HEK293 (cell line): ENCODE data around the gene SGO1.

Experiments used
- CTCF ChIA-PET: fragments of 350-600 bp; formaldehyde crosslinking; extraction: SDS; loops from one replicate; lab custom pipeline; 2021; ENCODE audit warnings: antibody characterized with exemption; lab: Yijun Ruan, JAX
- POLR2A ChIA-PET: fragments of 300-600 bp; formaldehyde crosslinking; extraction: SDS; loops from one replicate; lab custom pipeline; 2020; ENCODE audit warnings: antibody characterized with exemption, inconsistent platforms; lab: Yijun Ruan, JAX
- H3K27ac ChIP-seq: fragments of 200-500 bp; sonication (Bioruptor generic); 2 replicates; pipeline ENCODE4 v1.5.1; 2014; ENCODE audit warnings: low read depth, low read length, control low read depth, inconsistent platforms; ENCODE audit errors: extremely low read depth
- H3K36me3 ChIP-seq, 2 experiments: fragments of 200-500 bp in 1 of 2; sonication (Bioruptor generic) in 1 of 2; 1 replicate in 1 of 2; 2 replicates in 1 of 2; pipeline ENCODE4 v1.5.1; 2014 to 2017; ENCODE audit warnings: inconsistent platforms in 2 of 2, low read length in 2 of 2; ENCODE audit not compliant: control insufficient read depth in 2 of 2, insufficient read depth in 1 of 2
- H3K4me1 ChIP-seq: fragments of 200-500 bp; sonication (Bioruptor generic); 2 replicates; pipeline ENCODE4 v1.5.1; 2014; ENCODE audit warnings: mild to moderate bottlenecking, low read length, inconsistent platforms; ENCODE audit not compliant: control insufficient read depth, insufficient read depth
- H3K4me3 ChIP-seq: 2 replicates; pipeline ENCODE4 v1.5.1; 2011; ENCODE audit warnings: low read depth, mild to moderate bottlenecking, control low read depth, low read length, moderate library complexity
- H3K9me3 ChIP-seq: fragments of 200-500 bp; sonication (Bioruptor generic); 2 replicates; pipeline ENCODE4 v1.5.1; 2014; ENCODE audit warnings: low read depth, low read length, inconsistent platforms; ENCODE audit not compliant: control insufficient read depth, insufficient read depth
- EGR2 ChIP-seq: fragments of 450-650 bp; formaldehyde crosslinking; IDR thresholded peaks from 2 replicates; pipeline ENCODE4 v1.5.1; 2016; ENCODE audit warnings: low read depth, missing biosample characterization, missing genetic modification characterization
- IKZF3 ChIP-seq: fragments of 450-650 bp; IDR thresholded peaks from 2 replicates; pipeline ENCODE4 v1.5.0; 2018; ENCODE audit warnings: missing biosample characterization, mild to moderate bottlenecking, missing genetic modification characterization, moderate library complexity
- MYNN ChIP-seq: fragments of 450-650 bp; formaldehyde crosslinking; IDR thresholded peaks from 2 replicates; pipeline ENCODE4 v1.5.1; 2016; ENCODE audit warnings: missing biosample characterization, missing genetic modification characterization, borderline replicate concordance
- SETDB1 ChIP-seq: IDR thresholded peaks from one replicate; pipeline ENCODE4 v1.6.1; 2017; ENCODE audit warnings: mild to moderate bottlenecking, low read length, moderate library complexity, mixed read lengths; ENCODE audit not compliant: insufficient read length
- SP2 ChIP-seq: fragments of 450-650 bp; formaldehyde crosslinking; IDR thresholded peaks from 2 replicates; pipeline ENCODE4 v1.5.1; 2016; ENCODE audit warnings: missing biosample characterization, missing genetic modification characterization
- ZBTB48 ChIP-seq: fragments of 450-650 bp; formaldehyde crosslinking; IDR thresholded peaks from 2 replicates; pipeline ENCODE4 v1.5.1; 2016; ENCODE audit warnings: missing biosample characterization, missing genetic modification characterization
- ZNF121 ChIP-seq: fragments of 450-650 bp; formaldehyde crosslinking; IDR thresholded peaks from 2 replicates; pipeline ENCODE4 v1.5.1; 2016; ENCODE audit warnings: missing biosample characterization, missing genetic modification characterization
- ZNF174 ChIP-seq: fragments of 450-650 bp; formaldehyde crosslinking; IDR thresholded peaks from 2 replicates; pipeline ENCODE4 v1.5.0; 2017; ENCODE audit warnings: missing biosample characterization, mild to moderate bottlenecking, missing genetic modification characterization
- ZNF248 ChIP-seq: fragments of 450-650 bp; formaldehyde crosslinking; IDR thresholded peaks from 2 replicates; pipeline ENCODE4 v1.5.1; 2017; ENCODE audit warnings: missing biosample characterization, missing genetic modification characterization
- ZNF292 ChIP-seq: fragments of 450-650 bp; formaldehyde crosslinking; IDR thresholded peaks from 2 replicates; pipeline ENCODE4 v1.5.1; 2016; ENCODE audit warnings: low read depth, missing biosample characterization, missing genetic modification characterization, borderline replicate concordance
- ZNF324 ChIP-seq: fragments of 450-650 bp; formaldehyde crosslinking; IDR thresholded peaks from 2 replicates; pipeline ENCODE4 v1.5.1; 2016; ENCODE audit warnings: missing biosample characterization, missing genetic modification characterization
- ZNF394 ChIP-seq: fragments of 450-650 bp; formaldehyde crosslinking; IDR thresholded peaks from 2 replicates; pipeline ENCODE4 v1.5.1; 2016; ENCODE audit warnings: missing biosample characterization, missing genetic modification characterization, mild to moderate bottlenecking, moderate library complexity, borderline replicate concordance
- ZNF404 ChIP-seq: fragments of 450-650 bp; formaldehyde crosslinking; IDR thresholded peaks from 2 replicates; pipeline ENCODE4 v1.5.1; 2017; ENCODE audit warnings: missing biosample characterization, missing genetic modification characterization
- ZNF416 ChIP-seq: fragments of 450-650 bp; formaldehyde crosslinking; IDR thresholded peaks from 2 replicates; pipeline ENCODE4 v1.5.1; 2016; ENCODE audit warnings: missing biosample characterization, missing genetic modification characterization
- ZNF548 ChIP-seq: fragments of 450-650 bp; formaldehyde crosslinking; IDR thresholded peaks from 2 replicates; pipeline ENCODE4 v1.5.1; 2016; ENCODE audit warnings: missing biosample characterization, missing genetic modification characterization
- ZNF555 ChIP-seq: fragments of 450-650 bp; formaldehyde crosslinking; conservative IDR thresholded peaks from 2 replicates; pipeline ENCODE4 v1.5.1; 2017; ENCODE audit warnings: missing biosample characterization, mild to moderate bottlenecking, missing genetic modification characterization, inconsistent platforms
- ZNF561 ChIP-seq: fragments of 450-650 bp; IDR thresholded peaks from 2 replicates; pipeline ENCODE4 v1.5.1; 2018; ENCODE audit warnings: missing biosample characterization, missing genetic modification characterization, borderline replicate concordance
- ZNF585B ChIP-seq: fragments of 450-650 bp; formaldehyde crosslinking; IDR thresholded peaks from 2 replicates; pipeline ENCODE4 v1.5.1; 2016; ENCODE audit warnings: missing biosample characterization, missing genetic modification characterization
- ZNF76 ChIP-seq: fragments of 450-650 bp; formaldehyde crosslinking; IDR thresholded peaks from 2 replicates; pipeline ENCODE4; 2016; ENCODE audit warnings: low read depth, missing biosample characterization, missing genetic modification characterization, borderline replicate concordance
- ZSCAN30 ChIP-seq: fragments of 450-650 bp; IDR thresholded peaks from 2 replicates; pipeline ENCODE4 v1.5.1; 2018; ENCODE audit warnings: missing biosample characterization, mild to moderate bottlenecking, missing genetic modification characterization, moderate library complexity
- TF ChIP-seq, protein P1 (sequence below): fragments of 450-650 bp; formaldehyde crosslinking; IDR thresholded peaks from 2 replicates; pipeline ENCODE4 v1.5.1; 2016; ENCODE audit warnings: missing biosample characterization, missing genetic modification characterization
- TF ChIP-seq, protein P2 (sequence below): fragments of 450-650 bp; formaldehyde crosslinking; IDR thresholded peaks from 2 replicates; pipeline ENCODE4 v1.5.1; 2016; ENCODE audit warnings: missing biosample characterization, missing genetic modification characterization
- TF ChIP-seq, protein P3 (sequence below): fragments of 450-650 bp; formaldehyde crosslinking; IDR thresholded peaks from 2 replicates; pipeline ENCODE4 v1.5.1; 2016; ENCODE audit warnings: missing biosample characterization, missing genetic modification characterization
- TF ChIP-seq, protein P4 (sequence below): fragments of 450-650 bp; formaldehyde crosslinking; IDR thresholded peaks from 2 replicates; pipeline ENCODE4 v1.5.1; 2017; ENCODE audit warnings: missing biosample characterization, mild to moderate bottlenecking, missing genetic modification characterization, moderate library complexity
- TF ChIP-seq, protein P5 (sequence below): fragments of 450-650 bp; formaldehyde crosslinking; IDR thresholded peaks from 2 replicates; pipeline ENCODE4 v1.5.1; 2016; ENCODE audit warnings: missing biosample characterization, missing genetic modification characterization

The SGO1 gene

DNA sequence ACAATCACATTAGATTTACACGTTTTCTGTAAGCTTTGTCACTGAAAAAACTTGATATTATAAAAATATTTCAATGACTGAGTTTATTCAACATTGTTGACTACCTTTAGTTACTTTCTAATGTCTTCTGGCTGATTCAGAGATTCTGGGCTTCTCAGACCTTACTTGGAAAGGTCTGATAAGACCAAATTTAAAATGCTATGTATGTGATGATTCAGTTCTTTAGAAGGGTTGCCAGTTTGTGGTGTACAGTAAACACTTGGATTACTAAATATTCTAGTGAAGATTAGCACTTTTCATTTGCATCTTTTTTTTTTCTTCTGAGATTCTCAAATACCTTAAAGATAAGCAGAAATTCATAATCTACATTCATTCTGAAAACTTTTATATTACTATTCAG, 49.8 kb downstream of the SGO1 start (continued):
- TF ChIP-seq, protein P1, sequence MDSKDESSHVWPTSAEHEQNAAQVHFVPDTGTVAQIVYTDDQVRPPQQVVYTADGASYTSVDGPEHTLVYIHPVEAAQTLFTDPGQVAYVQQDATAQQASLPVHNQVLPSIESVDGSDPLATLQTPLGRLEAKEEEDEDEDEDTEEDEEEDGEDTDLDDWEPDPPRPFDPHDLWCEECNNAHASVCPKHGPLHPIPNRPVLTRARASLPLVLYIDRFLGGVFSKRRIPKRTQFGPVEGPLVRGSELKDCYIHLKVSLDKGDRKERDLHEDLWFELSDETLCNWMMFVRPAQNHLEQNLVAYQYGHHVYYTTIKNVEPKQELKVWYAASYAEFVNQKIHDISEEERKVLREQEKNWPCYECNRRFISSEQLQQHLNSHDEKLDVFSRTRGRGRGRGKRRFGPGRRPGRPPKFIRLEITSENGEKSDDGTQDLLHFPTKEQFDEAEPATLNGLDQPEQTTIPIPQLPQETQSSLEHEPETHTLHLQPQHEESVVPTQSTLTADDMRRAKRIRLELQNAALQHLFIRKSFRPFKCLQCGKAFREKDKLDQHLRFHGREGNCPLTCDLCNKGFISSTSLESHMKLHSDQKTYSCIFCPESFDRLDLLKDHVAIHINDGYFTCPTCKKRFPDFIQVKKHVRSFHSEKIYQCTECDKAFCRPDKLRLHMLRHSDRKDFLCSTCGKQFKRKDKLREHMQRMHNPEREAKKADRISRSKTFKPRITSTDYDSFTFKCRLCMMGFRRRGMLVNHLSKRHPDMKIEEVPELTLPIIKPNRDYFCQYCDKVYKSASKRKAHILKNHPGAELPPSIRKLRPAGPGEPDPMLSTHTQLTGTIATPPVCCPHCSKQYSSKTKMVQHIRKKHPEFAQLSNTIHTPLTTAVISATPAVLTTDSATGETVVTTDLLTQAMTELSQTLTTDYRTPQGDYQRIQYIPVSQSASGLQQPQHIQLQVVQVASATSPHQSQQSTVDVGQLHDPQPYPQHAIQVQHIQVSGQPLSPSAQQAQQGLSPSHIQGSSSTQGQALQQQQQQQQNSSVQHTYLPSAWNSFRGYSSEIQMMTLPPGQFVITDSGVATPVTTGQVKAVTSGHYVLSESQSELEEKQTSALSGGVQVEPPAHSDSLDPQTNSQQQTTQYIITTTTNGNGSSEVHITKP (tag by site-specific recombination) = no peak
- TF ChIP-seq IKZF3 (tag by site-specific recombination) = no peak
- TF ChIP-seq, protein P2, sequence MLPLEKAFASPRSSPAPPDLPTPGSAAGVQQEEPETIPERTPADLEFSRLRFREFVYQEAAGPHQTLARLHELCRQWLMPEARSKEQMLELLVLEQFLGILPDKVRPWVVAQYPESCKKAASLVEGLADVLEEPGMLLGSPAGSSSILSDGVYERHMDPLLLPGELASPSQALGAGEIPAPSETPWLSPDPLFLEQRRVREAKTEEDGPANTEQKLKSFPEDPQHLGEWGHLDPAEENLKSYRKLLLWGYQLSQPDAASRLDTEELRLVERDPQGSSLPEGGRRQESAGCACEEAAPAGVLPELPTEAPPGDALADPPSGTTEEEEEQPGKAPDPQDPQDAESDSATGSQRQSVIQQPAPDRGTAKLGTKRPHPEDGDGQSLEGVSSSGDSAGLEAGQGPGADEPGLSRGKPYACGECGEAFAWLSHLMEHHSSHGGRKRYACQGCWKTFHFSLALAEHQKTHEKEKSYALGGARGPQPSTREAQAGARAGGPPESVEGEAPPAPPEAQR (tag by site-specific recombination) = no peak
- TF ChIP-seq EGR2 = no peak
- TF ChIP-seq ZNF76 = no peak
- TF ChIP-seq, protein P3, sequence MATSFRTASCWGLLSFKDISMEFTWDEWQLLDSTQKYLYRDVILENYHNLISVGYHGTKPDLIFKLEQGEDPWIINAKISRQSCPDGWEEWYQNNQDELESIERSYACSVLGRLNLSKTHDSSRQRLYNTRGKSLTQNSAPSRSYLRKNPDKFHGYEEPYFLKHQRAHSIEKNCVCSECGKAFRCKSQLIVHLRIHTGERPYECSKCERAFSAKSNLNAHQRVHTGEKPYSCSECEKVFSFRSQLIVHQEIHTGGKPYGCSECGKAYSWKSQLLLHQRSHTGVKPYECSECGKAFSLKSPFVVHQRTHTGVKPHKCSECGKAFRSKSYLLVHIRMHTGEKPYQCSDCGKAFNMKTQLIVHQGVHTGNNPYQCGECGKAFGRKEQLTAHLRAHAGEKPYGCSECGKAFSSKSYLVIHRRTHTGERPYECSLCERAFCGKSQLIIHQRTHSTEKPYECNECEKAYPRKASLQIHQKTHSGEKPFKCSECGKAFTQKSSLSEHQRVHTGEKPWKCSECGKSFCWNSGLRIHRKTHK (tag by site-specific recombination) = no peak
- TF ChIP-seq ZNF248 = no peak
- TF ChIP-seq ZNF394 (tag by site-specific recombination) = no peak

DNA sequence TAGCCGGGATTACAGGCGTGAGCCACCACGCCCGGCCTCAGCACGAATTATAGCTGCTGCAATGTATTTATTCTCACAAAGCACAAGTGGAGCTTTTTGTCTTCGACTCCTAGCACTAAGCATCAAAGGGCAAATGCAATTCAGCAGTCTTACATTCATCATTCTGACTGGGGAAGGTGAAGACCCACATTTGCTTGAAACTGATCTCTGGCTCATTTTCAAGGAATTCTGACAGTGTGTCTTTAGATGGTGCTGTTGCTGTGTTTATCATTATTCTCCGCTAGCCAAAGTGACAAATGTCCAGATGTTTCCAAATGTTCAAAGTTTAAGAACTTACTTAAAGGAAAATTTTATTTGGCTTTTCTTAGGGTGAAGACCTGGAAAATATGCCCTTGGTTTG, 55.9 kb downstream of the SGO1 start:
- POLR2A ChIA-PET = no interaction called here
- TF ChIP-seq SP2 (tag by site-specific recombination) (no peak), ZNF416 (tag by site-specific recombination) (no peak), SETDB1 (no peak), ZNF585B (tag by site-specific recombination) (no peak), ZNF324 (tag by site-specific recombination) (no peak), ZNF292 (tag by site-specific recombination) (no peak), ZBTB48 (tag by site-specific recombination) (no peak), ZNF174 (no peak), ZNF548 (no peak), ZNF555 (tag by site-specific recombination) (no peak), ZNF404 (tag by site-specific recombination) (no peak), ZNF561 (tag by site-specific recombination) (no peak), ZSCAN30 (tag by site-specific recombination) (no peak), ZNF121 (tag by site-specific recombination) (no peak), MYNN (tag by site-specific recombination) (no peak)
- TF ChIP-seq, protein P4, sequence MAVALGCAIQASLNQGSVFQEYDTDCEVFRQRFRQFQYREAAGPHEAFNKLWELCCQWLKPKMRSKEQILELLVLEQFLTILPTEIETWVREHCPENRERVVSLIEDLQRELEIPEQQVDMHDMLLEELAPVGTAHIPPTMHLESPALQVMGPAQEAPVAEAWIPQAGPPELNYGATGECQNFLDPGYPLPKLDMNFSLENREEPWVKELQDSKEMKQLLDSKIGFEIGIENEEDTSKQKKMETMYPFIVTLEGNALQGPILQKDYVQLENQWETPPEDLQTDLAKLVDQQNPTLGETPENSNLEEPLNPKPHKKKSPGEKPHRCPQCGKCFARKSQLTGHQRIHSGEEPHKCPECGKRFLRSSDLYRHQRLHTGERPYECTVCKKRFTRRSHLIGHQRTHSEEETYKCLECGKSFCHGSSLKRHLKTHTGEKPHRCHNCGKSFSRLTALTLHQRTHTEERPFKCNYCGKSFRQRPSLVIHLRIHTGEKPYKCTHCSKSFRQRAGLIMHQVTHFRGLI (tag by site-specific recombination) = no peak
- TF ChIP-seq, protein P5, sequence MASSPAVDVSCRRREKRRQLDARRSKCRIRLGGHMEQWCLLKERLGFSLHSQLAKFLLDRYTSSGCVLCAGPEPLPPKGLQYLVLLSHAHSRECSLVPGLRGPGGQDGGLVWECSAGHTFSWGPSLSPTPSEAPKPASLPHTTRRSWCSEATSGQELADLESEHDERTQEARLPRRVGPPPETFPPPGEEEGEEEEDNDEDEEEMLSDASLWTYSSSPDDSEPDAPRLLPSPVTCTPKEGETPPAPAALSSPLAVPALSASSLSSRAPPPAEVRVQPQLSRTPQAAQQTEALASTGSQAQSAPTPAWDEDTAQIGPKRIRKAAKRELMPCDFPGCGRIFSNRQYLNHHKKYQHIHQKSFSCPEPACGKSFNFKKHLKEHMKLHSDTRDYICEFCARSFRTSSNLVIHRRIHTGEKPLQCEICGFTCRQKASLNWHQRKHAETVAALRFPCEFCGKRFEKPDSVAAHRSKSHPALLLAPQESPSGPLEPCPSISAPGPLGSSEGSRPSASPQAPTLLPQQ (tag by site-specific recombination) = no peak
- TF ChIP-seq, all 188 proteins: peak for 0

More for the DNA sequence above, 55.9 kb downstream of the SGO1 start:
- Histone ChIP-seq H3K4me1 (no peaks in the 10 kb centered on the region), H3K36me3 (peaks cover 3 to 22% of the 10 kb centered on the region in 2 experiments; a peak in 2 of 3 replicates), H3K9me3 (no peaks in the 10 kb centered on the region), H3K4me3 (no peak overlapping the region), H3K27ac (no peak overlapping the region)
- CTCF ChIA-PET = interaction anchor here (0.5 kb wide), 1 partner anchor 16 kb away, joined by 3 read pairs; no protein-coding TSS in a partner anchor
